Fibroblast of the conjunctiva (primary cell): ENCODE results near the gene CCSER1.

ENCODE experiments used
- DNase-seq: peaks from one replicate; pipeline ENCODE4 v3.0.0-alpha.2; 2010; ENCODE audit warnings: low read depth

CCSER1 gene

GRCh38 chr4:90127223-90127705 lies at the start of gene CCSER1:
Gene CCSER1, plus strand, starts transcription at chr4:90127394.
- no peak for DNase-seq

DNA sequence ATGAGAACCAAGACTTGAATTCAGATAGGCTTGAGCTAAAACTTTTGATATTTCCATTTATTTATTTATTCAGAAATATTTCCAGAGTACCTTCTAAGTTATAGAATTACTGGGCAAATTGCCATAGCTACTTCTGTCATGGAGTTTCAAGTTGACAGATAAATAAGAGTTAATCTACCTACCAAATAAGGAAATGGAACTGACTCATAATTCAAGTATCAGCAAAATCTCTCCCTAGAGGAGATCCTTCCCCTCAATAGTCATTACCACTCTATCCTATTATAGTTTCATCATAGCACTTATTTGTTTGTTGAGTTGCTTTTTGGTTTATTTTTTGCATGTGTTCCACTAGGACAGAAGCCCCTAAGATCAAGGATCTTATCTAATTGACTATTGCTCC lies 48.8 kb upstream of the CCSER1 start:
- DNase-seq, result no peak

DNA sequence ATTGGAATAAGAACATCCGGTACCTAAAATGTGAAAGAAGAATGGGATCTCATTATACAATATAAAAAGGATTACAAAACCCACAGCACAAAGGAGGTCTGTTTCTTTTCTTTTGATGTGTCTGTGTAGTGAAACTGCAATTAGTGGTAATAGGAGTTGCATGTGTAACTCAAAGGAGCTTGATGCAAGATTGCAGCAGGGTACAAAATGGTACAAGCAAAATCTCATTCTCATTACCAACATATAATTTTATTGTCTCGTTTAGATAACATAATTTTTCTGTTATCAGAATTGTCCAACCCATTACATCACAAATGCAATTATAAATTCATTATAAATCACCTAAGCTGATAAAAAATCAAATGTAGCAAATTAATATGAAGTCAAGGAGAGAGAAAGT lies 47.1 kb upstream of the CCSER1 start:
- no peak for DNase-seq

DNA sequence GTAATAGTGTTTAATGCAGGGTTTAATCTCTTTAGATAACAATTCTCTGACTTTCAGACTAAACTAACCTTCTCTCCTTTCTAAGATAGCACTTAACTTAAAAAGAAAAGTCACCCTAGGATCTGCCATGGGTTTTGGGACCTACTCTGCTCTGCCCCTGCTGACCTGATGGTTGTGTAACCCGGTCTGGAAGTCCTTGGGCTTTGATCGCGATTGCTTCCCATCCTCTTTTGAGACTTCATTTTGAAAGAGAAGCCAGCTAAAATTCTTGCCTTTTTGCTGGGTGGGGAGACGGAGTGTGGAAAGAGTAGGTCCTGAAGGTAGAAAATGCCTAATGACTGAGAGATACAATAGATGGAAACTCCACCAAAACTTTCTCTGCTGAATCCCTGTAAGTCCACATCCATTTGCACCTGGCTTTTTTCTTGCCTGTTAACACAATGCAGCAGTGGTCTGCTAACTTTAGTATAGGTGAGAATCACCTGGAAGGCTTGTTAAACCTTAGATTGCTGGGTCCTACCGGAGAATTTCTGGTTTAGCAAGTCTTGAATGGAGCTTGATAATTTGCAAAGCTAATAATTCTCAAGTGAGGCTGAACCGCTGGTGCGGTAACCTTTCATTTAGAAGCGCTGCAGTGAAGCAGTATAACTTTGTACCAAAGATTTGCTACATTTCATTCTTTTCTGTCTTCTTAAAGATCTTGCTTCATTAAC lies 45.6 kb upstream of the CCSER1 start:
- DNase-seq, result no peak

DNA sequence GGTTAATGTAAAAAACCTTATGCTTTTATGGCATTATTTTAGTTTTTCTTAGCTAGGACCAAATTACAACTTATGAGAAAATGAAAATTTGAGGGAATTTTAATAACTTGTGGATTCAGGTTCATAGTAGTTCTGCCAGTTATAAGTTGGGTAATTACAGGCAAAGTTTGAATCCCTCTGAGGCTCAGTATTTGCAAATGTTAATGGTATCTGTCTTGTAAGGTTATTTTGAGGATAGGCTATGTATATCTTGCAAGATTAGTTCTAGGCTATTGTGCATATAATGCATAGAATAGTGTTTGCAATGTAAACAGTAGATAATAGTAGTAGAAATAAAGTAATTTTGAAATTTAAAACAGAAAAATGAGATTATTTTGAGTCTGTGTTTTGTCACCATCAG lies 44.7 kb upstream of the CCSER1 start:
- DNase-seq, result no peak

GRCh38 chr4:90084277-90084966 lies 42.8 kb upstream of the CCSER1 start:
- DNase-seq, result no peak

GRCh38 chr4:90084967-90085295 lies 42.3 kb upstream of the CCSER1 start:
- DNase-seq, result no peak

GRCh38 chr4:90093526-90093925 lies 33.7 kb upstream of the CCSER1 start:
- DNase-seq, result no peak

DNA sequence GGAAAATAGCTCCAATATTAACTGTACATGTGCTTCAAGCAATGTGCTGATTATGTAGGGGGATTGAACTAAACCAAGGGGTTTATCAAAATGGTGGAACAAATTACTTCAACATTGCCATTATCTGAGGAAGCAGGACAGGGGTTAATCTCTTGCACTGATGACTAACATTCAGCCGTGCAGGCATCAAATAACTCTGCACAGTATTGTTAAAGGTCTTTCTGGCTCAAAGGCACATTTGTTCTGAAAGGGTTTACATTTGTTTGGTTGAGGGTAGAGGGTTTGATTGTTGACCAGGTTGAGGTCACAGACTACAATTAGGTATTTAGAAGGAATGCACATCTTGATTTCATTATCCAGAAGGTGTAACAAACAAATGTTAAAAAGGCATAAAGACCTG lies 32.2 kb upstream of the CCSER1 start:
- no peak for DNase-seq

GRCh38 chr4:90099812-90100211 lies 27.4 kb upstream of the CCSER1 start:
- DNase-seq, result no peak

GRCh38 chr4:90103991-90104390 lies 23.2 kb upstream of the CCSER1 start:
- no peak for DNase-seq

GRCh38 chr4:90105274-90105673 lies 21.9 kb upstream of the CCSER1 start:
- DNase-seq, result no peak

- no peak for DNase-seq
Measured at GRCh38 chr4:90112715-90113114, 14.5 kb upstream of the CCSER1 start.

DNA sequence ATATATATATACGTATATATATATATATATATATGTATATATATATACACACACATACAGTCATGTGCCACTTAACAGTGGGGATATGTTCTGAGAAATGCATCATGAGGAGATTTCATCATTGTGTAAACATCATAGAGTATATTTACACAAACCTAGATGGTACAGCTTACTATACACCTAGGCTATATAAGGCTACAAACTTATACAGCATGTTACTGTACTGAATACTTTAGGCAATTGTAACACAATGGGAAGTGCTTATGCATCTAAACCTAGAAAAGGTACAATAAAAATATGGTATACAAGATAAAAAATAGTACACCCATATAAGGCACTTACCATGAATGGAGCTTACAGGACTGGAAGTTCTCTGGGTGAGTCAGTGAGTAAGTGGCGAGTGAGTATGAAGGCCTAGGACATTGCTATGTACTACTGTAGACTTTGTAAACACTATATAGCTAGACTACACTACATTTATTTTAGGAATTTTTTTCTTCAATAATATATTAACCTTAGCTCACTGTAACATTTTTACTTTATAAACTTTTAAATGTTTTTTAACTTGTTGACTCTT lies 13.2 kb upstream of the CCSER1 start:
- DNase-seq, result no peak

GRCh38 chr4:90118527-90119195 lies 8.5 kb upstream of the CCSER1 start:
- no peak for DNase-seq

GRCh38 chr4:90120037-90120436 lies 7.2 kb upstream of the CCSER1 start:
- DNase-seq, result no peak

DNA sequence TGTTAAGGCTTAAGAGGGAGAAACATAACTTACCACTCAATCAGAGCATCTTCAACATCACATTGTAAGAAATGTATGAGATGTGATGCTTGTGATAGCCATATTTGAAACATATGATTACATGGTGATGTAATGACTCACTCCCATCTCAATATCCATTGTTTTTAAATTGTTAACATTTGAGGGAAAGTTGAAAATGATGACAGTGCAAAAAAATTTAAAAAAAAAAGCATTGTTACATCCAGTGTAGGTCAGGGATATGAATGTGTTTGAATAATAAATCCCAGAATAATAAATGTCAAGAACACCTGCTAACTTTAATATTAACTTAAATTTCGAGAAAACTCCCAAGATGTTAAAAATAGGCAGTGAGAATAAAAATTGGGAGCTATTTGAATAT lies 6.4 kb upstream of the CCSER1 start:
- no peak for DNase-seq

GRCh38 chr4:90121676-90122354 lies 5.4 kb upstream of the CCSER1 start:
- DNase-seq, result no peak

DNA sequence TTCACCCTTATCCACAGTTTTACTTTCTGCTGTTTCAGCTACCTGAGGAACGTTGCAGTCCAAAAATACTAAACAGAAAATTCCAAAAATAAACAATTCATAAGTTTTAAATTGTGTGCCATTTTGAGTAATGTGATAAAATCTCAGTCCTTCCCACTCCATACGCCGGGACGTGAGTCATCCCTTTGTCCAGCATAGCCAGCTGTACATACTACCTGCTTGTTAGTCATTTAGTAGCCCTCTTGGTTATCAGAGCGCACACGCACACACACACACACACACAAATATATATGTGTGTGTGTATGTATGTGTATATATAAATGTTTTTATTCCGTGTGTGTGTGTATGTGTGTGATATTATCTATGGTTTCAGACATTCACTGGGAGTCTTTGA lies 4.8 kb upstream of the CCSER1 start:
- DNase-seq, result no peak

- DNase-seq, result no peak
Measured at GRCh38 chr4:90124276-90124675, 2.9 kb upstream of the CCSER1 start.

- no peak for DNase-seq
Measured at GRCh38 chr4:90126805-90127204, 389 bp upstream of the CCSER1 start.

DNA sequence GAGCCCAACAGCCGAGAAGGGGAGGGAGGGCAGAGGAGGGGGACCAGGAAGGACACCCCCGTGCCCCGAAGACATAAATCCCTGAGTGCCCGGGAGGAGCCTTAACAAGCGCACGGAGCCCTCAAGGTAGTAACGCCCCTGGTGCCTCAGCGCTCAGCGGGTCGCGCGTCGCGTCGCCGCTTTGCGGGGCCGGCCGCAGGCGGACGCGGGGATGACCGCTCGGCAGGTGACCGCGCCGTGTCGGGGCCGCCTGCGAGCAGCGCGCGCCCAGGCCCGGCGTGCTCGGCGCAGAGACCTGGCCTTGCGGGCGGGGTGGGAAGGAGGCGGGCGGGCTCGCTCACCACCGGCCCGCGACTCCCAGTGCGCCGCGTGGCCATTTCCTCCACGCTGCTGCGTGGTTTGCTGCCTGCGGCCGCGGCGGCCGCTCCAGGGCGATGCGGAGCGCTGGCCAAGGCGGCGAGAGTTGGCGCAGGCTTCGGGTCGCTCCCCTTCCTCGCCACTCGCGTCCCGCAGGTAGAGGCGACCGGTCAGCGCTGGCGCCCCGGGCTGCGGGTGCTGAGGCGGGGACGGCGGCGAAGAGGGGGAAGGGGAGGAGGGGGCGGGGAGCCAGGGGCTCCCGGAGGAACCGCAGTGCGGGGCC lies 632 bp downstream of the CCSER1 start:
- DNase-seq, result no peak
